ENCODE results near the gene TGFBR3L. TPM values are rescaled to one million over a fixed set of nuclear protein-coding genes. Genes with fewer than 3 reads are reported as not detected.

Gene TGFBR3L
- total RNA-seq, 5 donors from 2014 or later (not counting 1 experiment from before 2014, with no cell fraction given): 0.76 to 4.5 (median 1.3) TPM

DNA sequence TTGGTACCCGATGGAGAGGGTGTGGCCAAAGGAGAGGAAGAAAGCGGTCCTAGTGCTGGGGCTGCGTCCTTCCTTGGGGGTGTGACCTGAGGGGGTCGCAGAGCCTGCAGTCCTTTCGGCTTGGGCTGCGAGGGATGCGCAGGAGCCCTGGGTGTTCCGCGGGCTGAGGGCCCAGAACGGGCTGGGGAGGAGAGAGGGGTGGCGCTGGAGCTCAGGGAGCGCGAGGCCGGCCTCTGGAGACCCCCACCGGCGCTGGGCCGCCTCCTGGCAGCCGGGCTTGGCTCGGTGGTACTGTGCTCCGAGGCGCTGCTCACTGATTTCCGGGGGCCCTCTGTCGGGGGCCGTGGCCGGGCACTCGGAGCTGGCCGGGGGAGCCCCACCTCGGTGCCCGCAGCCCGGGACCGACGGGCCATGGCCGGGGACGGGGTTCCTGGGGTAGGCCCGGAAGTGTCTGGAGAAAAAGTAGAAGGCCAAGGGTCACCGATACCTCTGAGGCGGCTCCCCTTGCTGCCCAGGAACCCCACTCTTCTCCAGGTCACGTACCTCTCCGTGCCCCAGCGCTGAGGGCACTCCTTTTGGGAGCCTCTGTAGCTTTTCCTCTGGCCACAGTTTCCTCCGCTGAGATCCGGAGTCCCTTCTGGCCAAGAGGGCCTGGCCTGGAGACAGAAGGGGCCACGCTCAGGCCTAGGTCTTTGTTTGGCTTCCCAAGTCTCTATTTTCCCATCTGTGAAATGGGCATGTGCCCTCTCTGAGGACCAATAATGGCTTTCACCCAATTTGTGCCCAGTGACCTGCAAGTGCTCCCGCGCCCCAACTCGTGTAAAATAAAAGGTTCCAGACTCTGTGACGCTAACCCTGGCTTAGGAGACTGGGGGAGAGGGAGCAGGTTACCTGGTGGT lies 42.1 kb upstream of the TGFBR3L start:
- Histone ChIP-seq H3K27me3 (replicated peaks in 1 of 2; ENCODE audit: control insufficient read depth in 2 of 2, extremely low read depth in 1 of 2, insufficient read depth in 2 of 2, low read length in 1 of 2) (peaks cover 0 to 57% of the 10 kb centered on the region in 2 experiments), H3K36me3 (ENCODE audit: control insufficient read depth in 2 of 2, extremely low read depth in 1 of 2, insufficient read depth in 1 of 2, low read length in 1 of 2) (no peaks in the 10 kb centered on the region), H3K4me1 (ENCODE audit: control insufficient read depth in 1 of 2, extremely low read depth in 1 of 2, insufficient read depth in 2 of 2, low read length in 2 of 2) (peaks cover 5 to 63% of the 10 kb centered on the region in 2 experiments), H3K4me3 (ENCODE audit: control insufficient read depth in 1 of 2, extremely low read depth in 1 of 2, low read length in 1 of 2) (no peak overlapping the region), H3K9me3 (no peaks in the 10 kb centered on the region), H3K27ac (ENCODE audit: low read length) (no peak overlapping the region)
- H3K9me3 Mint-ChIP-seq: no peaks in the 10 kb centered on the region
- no peak overlapping the region for H3K27ac Mint-ChIP-seq
- whole genome bisulfite sequencing (ENCODE audit: insufficient coverage): 48% methylated on average over 34 of the region's 47 CpGs
- H3K36me3 Mint-ChIP-seq: no peaks in the 10 kb centered on the region
- no peak for DNase-seq
- no peak for ATAC-seq (replicated peaks in 1 of 4)
- H3K27me3 Mint-ChIP-seq: peaks cover 13 to 19% of the 10 kb centered on the region in 2 donors
- ChIA-PET POLR2A (no interaction called here), CTCF (interaction anchor here in 1 of 2 donors (0.7 kb wide), 1 partner anchor 192 kb away, joined by 3 read pairs; the partner anchor contains the start of gene TRAPPC5)
- H3K4me1 Mint-ChIP-seq: peaks cover 26 to 38% (median 32%) of the 10 kb centered on the region in 3 donors
- peak overlapping the region; percentile 25 to 80 (median 34) for H3K4me3 Mint-ChIP-seq

- Mint-ChIP-seq H3K4me1 (peaks cover 26 to 33% (median 31%) of the 10 kb centered on the region in 3 donors), H3K27me3 (peaks cover 13 to 19% of the 10 kb centered on the region in 2 donors), H3K9me3 (no peaks in the 10 kb centered on the region), H3K4me3 (peak overlapping the region; percentile 62 to 72 (median 68)), H3K27ac (no peak overlapping the region), H3K36me3 (no peaks in the 10 kb centered on the region)
- no peak for ATAC-seq (replicated peaks in 1 of 4)
- CTCF ChIA-PET: no interaction called here
- Histone ChIP-seq H3K9me3 (no peaks in the 10 kb centered on the region), H3K27ac (ENCODE audit: low read length) (no peak overlapping the region), H3K4me3 (ENCODE audit: control insufficient read depth in 1 of 2, extremely low read depth in 1 of 2, low read length in 1 of 2) (no peak overlapping the region), H3K4me1 (ENCODE audit: control insufficient read depth in 1 of 2, extremely low read depth in 1 of 2, insufficient read depth in 2 of 2, low read length in 2 of 2) (peaks cover 5 to 56% of the 10 kb centered on the region in 2 experiments), H3K27me3 (replicated peaks in 1 of 2; ENCODE audit: control insufficient read depth in 2 of 2, extremely low read depth in 1 of 2, insufficient read depth in 2 of 2, low read length in 1 of 2) (peaks cover 0 to 49% of the 10 kb centered on the region in 2 experiments), H3K36me3 (ENCODE audit: control insufficient read depth in 2 of 2, extremely low read depth in 1 of 2, insufficient read depth in 1 of 2, low read length in 1 of 2) (no peaks in the 10 kb centered on the region)
- WGBS (ENCODE audit: insufficient coverage): 31% methylated on average over 42 of the region's 53 CpGs
- peak in 1 of 35 experiments; percentile 20 for DNase-seq
- POLR2A ChIA-PET: no interaction called here
These were observed 41.1 kb upstream of the TGFBR3L start for GRCh38 chr19:7873304-7874075.

- DNase-seq: peak in 1 of 35 experiments; percentile 23
- Histone ChIP-seq H3K4me3 (ENCODE audit: control insufficient read depth in 1 of 2, extremely low read depth in 1 of 2, low read length in 1 of 2) (peak within 1 kb of the TSS; percentile 17 to 64), H3K9me3 (no peaks in the 10 kb centered on the region), H3K36me3 (ENCODE audit: control insufficient read depth in 2 of 2, extremely low read depth in 1 of 2, insufficient read depth in 1 of 2, low read length in 1 of 2) (no peaks in the 10 kb centered on the region), H3K27ac (ENCODE audit: low read length) (no peak within 1 kb of the TSS), H3K27me3 (replicated peaks in 1 of 2; ENCODE audit: control insufficient read depth in 2 of 2, extremely low read depth in 1 of 2, insufficient read depth in 2 of 2, low read length in 1 of 2) (peaks cover 0 to 49% of the 10 kb centered on the region in 2 experiments), H3K4me1 (ENCODE audit: control insufficient read depth in 1 of 2, extremely low read depth in 1 of 2, insufficient read depth in 2 of 2, low read length in 2 of 2) (peaks cover 2 to 50% of the 10 kb centered on the region in 2 experiments)
- ChIA-PET CTCF (no interaction called here), POLR2A (no interaction called here)
- Mint-ChIP-seq H3K4me3 (peak within 1 kb of the TSS; percentile 62 to 72 (median 68)), H3K9me3 (no peaks in the 10 kb centered on the region), H3K27ac (no peak within 1 kb of the TSS), H3K4me1 (peaks cover 26 to 29% (median 26%) of the 10 kb centered on the region in 3 donors), H3K36me3 (no peaks in the 10 kb centered on the region), H3K27me3 (peaks cover 13 to 19% of the 10 kb centered on the region in 2 donors)
- 5% methylated on average over 57 of the region's 88 CpGs for WGBS (ENCODE audit: insufficient coverage)
- no peak for ATAC-seq (replicated peaks in 1 of 4)
These were observed 40.3 kb upstream of the TGFBR3L start, which contains the start of gene PRR36 for GRCh38 chr19:7874076-7874896. PRR36 (minus strand) TSS chr19:7874390; CDS start chr19:7873689, 701 bp downstream.

- H3K9me3 Mint-ChIP-seq: no peaks in the 10 kb centered on the region
- H3K4me1 Mint-ChIP-seq: peaks cover 23 to 28% (median 26%) of the 10 kb centered on the region in 3 donors
- H3K27ac ChIP-seq (ENCODE audit: low read length): no peak overlapping the region
- H3K27me3 ChIP-seq (replicated peaks in 1 of 2; ENCODE audit: control insufficient read depth in 2 of 2, extremely low read depth in 1 of 2, insufficient read depth in 2 of 2, low read length in 1 of 2): peaks cover 0 to 51% of the 10 kb centered on the region in 2 experiments
- WGBS (ENCODE audit: insufficient coverage): 44% methylated on average over 8 of the region's 12 CpGs
- ChIA-PET POLR2A (interaction anchor here in 1 of 2 donors (0.6 kb wide), 1 partner anchor 378 kb away, joined by 6 read pairs; no protein-coding TSS in a partner anchor), CTCF (no interaction called here)
- H3K27me3 Mint-ChIP-seq: peaks cover 13 to 19% of the 10 kb centered on the region in 2 donors
- peak in 1 of 4 experiments; percentile 24 for ATAC-seq (replicated peaks in 1 of 4)
- H3K27ac Mint-ChIP-seq: no peak overlapping the region
- no peak for DNase-seq
- H3K4me3 Mint-ChIP-seq: peak overlapping the region; percentile 29 to 67 (median 50)
- peaks cover 2 to 46% of the 10 kb centered on the region in 2 experiments for H3K4me1 ChIP-seq (ENCODE audit: control insufficient read depth in 1 of 2, extremely low read depth in 1 of 2, insufficient read depth in 2 of 2, low read length in 2 of 2)
- no peaks in the 10 kb centered on the region for H3K9me3 ChIP-seq
- peak overlapping the region; percentile 17 to 64 for H3K4me3 ChIP-seq (ENCODE audit: control insufficient read depth in 1 of 2, extremely low read depth in 1 of 2, low read length in 1 of 2)
- no peaks in the 10 kb centered on the region for H3K36me3 Mint-ChIP-seq
- no peaks in the 10 kb centered on the region for H3K36me3 ChIP-seq (ENCODE audit: control insufficient read depth in 2 of 2, extremely low read depth in 1 of 2, insufficient read depth in 1 of 2, low read length in 1 of 2)
These were observed 39.7 kb upstream of the TGFBR3L start for GRCh38 chr19:7874897-7875273.

GRCh38 chr19:7877249-7877836 lies 37.3 kb upstream of the TGFBR3L start:
- H3K27ac Mint-ChIP-seq: no peak overlapping the region
- H3K4me1 Mint-ChIP-seq: peaks cover 0 to 13% (median 12%) of the 10 kb centered on the region in 3 donors
- peaks cover 3 to 12% of the 10 kb centered on the region in 2 donors for H3K27me3 Mint-ChIP-seq
- ATAC-seq (replicated peaks in 1 of 4): no peak
- 97% methylated on average over 5 of the region's 6 CpGs for WGBS (ENCODE audit: insufficient coverage)
- Histone ChIP-seq H3K4me1 (ENCODE audit: control insufficient read depth in 1 of 2, extremely low read depth in 1 of 2, insufficient read depth in 2 of 2, low read length in 2 of 2) (peaks cover 2 to 23% of the 10 kb centered on the region in 2 experiments), H3K4me3 (ENCODE audit: control insufficient read depth in 1 of 2, extremely low read depth in 1 of 2, low read length in 1 of 2) (no peak overlapping the region), H3K9me3 (no peaks in the 10 kb centered on the region), H3K27ac (ENCODE audit: low read length) (no peak overlapping the region), H3K27me3 (replicated peaks in 1 of 2; ENCODE audit: control insufficient read depth in 2 of 2, extremely low read depth in 1 of 2, insufficient read depth in 2 of 2, low read length in 1 of 2) (peaks cover 0 to 33% of the 10 kb centered on the region in 2 experiments), H3K36me3 (ENCODE audit: control insufficient read depth in 2 of 2, extremely low read depth in 1 of 2, insufficient read depth in 1 of 2, low read length in 1 of 2) (no peaks in the 10 kb centered on the region)
- H3K36me3 Mint-ChIP-seq: no peaks in the 10 kb centered on the region
- DNase-seq: no peak
- no peaks in the 10 kb centered on the region for H3K9me3 Mint-ChIP-seq
- ChIA-PET POLR2A (no interaction called here), CTCF (interaction anchor here in 1 of 2 donors (0.6 kb wide), 1 partner anchor 258 kb away, joined by 3 read pairs; no protein-coding TSS in a partner anchor)
- H3K4me3 Mint-ChIP-seq: peak overlapping the region in 1 of 3 donors; percentile 1
